GM12878 (cell line): ENCODE results near the gene SH2D6. TPM values are rescaled to one million over a fixed set of nuclear protein-coding genes. Genes with fewer than 3 reads are reported as not detected.
"Not testable (repeated sequence)": the region's sequence is repeated elsewhere in the genome, so short reads cannot be mapped to it uniquely, and the experiment has no call there.

Experiments
- ATAC-seq: fragments of 200-7000 bp; cut with Tn5 transposase; 3 replicates; pipeline ENCODE4 v1.9.1; 2020; ENCODE audit warnings: mild to moderate bottlenecking, moderate library complexity
- BruUV-seq: library from RNA; stranded (reverse); fragments of 400-500 nt; replicated peaks from 2 replicates; lab custom pipeline; 2021; lab: Mats Ljungman, UMichigan
- CTCF ChIA-PET: fragments of 300-600 bp; sonication (Branson Sonifier 250); formaldehyde crosslinking; extraction: SDS; loops from one replicate; lab custom pipeline; 2021; ENCODE audit warnings: inconsistent platforms; lab: Yijun Ruan, JAX
- POLR2A ChIA-PET: fragments of 350-600 bp; formaldehyde crosslinking; extraction: SDS; loops from one replicate; lab custom pipeline; 2021; ENCODE audit warnings: inconsistent platforms; lab: Charles Lee
- RAD21 ChIA-PET: fragments of 300-600 bp; sonication (Branson Sonifier 250); formaldehyde crosslinking; loops from one replicate; lab custom pipeline; 2023; ENCODE audit warnings: antibody characterized with exemption; ENCODE audit not compliant: unreplicated experiment; lab: Charles Lee
- SMC1A ChIA-PET: fragments of 300-600 bp; sonication (Branson Sonifier 250); formaldehyde crosslinking; loops from one replicate; lab custom pipeline; 2023; ENCODE audit not compliant: unreplicated experiment, uncharacterized antibody; lab: Charles Lee
- DNase-seq: peaks from one replicate; pipeline ENCODE4 v3.0.0-alpha.2; 2011; ENCODE audit warnings: low read depth, low spot score
- FAIRE-seq: peaks from 3 replicates; lab custom pipeline; 2011; peaks lifted over from hg19 to GRCh38; lab: Jason Lieb, UNC
- H2AFZ ChIP-seq: 2 replicates; pipeline ENCODE4 v1.6.0; 2011; ENCODE audit warnings: low read depth, low read length, control low read depth; ENCODE audit not compliant: control insufficient read depth
- H3K27ac ChIP-seq: 2 replicates; pipeline ENCODE4 v1.5.1; 2011; ENCODE audit warnings: control low read depth; ENCODE audit not compliant: control insufficient read depth, insufficient read depth
- H3K27me3 ChIP-seq, 2 experiments: replicated peaks in 1 of 2; 2 replicates each; pipeline versions ENCODE4 v1.6.0 to v1.6.1; 2011; ENCODE audit warnings: low read length in 1 of 2; ENCODE audit not compliant: control insufficient read depth in 2 of 2, insufficient read depth in 2 of 2
- H3K36me3 ChIP-seq, 2 experiments: 2 replicates each; pipeline ENCODE4 v1.5.1; 2011; ENCODE audit warnings: low read length in 1 of 2; ENCODE audit not compliant: control insufficient read depth in 2 of 2, insufficient read depth in 2 of 2
- H3K4me1 ChIP-seq: 2 replicates; pipeline ENCODE4 v1.6.1; 2011; ENCODE audit warnings: mild to moderate bottlenecking, low read length, moderate library complexity, mixed read lengths; ENCODE audit not compliant: control insufficient read depth, insufficient read depth
- H3K4me2 ChIP-seq: 2 replicates; pipeline ENCODE4 v1.6.0; 2011; ENCODE audit warnings: control low read depth; ENCODE audit not compliant: control insufficient read depth, insufficient read depth
- H3K4me3 ChIP-seq: fragments of 200-600 bp; sonication (generic); 2 replicates; pipeline ENCODE4 v1.5.1; 2016
- H3K79me2 ChIP-seq: 2 replicates; pipeline ENCODE4 v1.6.0; 2011; ENCODE audit warnings: low read length; ENCODE audit not compliant: control insufficient read depth, insufficient read depth
- H3K9ac ChIP-seq: 2 replicates; pipeline ENCODE4 v1.8.0; 2011; ENCODE audit warnings: low read length, control low read depth, mixed read lengths; ENCODE audit not compliant: control insufficient read depth, insufficient read depth
- H3K9me3 ChIP-seq: replicated peaks from 3 replicates; pipeline ENCODE4 v1.5.1; 2011; ENCODE audit warnings: mild to moderate bottlenecking, low read length; ENCODE audit not compliant: control insufficient read depth, insufficient read depth
- H4K20me1 ChIP-seq: 2 replicates; pipeline ENCODE4 v1.6.0; 2011; ENCODE audit not compliant: control insufficient read depth, insufficient read depth
- BCL11A ChIP-seq: IDR thresholded peaks from 2 replicates; pipeline ENCODE4 v1.6.1; 2011; ENCODE audit warnings: low read depth, low read length
- CEBPB ChIP-seq, 2 experiments: fragments of 150-350 bp in 1 of 2; IDR thresholded peaks; 2 replicates each; pipeline ENCODE4 v1.6.1; 2012 to 2014; ENCODE audit warnings: low read depth in 2 of 2, low read length in 2 of 2, borderline replicate concordance in 1 of 2, inconsistent platforms in 1 of 2
- NFIC ChIP-seq: IDR thresholded peaks from 2 replicates; pipeline ENCODE4 v1.6.1; 2012; ENCODE audit warnings: low read depth, mild to moderate bottlenecking, inconsistent platforms, low read length, moderate library complexity
- PBX3 ChIP-seq: IDR thresholded peaks from 2 replicates; pipeline ENCODE4 v1.6.1; 2011; ENCODE audit warnings: mild to moderate bottlenecking, low read depth, low read length, moderate library complexity; ENCODE audit not compliant: insufficient replicate concordance
- POU2F2 ChIP-seq: IDR thresholded peaks from 3 replicates; pipeline ENCODE4 v1.6.1; 2011; ENCODE audit warnings: low read depth, mild to moderate bottlenecking, low read length, borderline replicate concordance
- WGBS: methylation state at CpG from one replicate; pipeline ENCODE4 v1.1.6; 2016; ENCODE audit warnings: low lambda C conversion rate; ENCODE audit not compliant: insufficient replicate concordance, insufficient coverage; ENCODE audit errors: missing lambda C conversion rate; 5-methylcytosine and 5-hydroxymethylcytosine counted together
- in situ Hi-C: fragments of 300-500 bp; cut with MboI; formaldehyde crosslinking; loops from 9 replicates; pipeline ENCODE4 v1.14.3; 2018; ENCODE audit warnings: mixed read lengths
- intact Hi-C: fragments of 100-400 bp; cut with micrococcal nuclease; formaldehyde crosslinking; loops from one replicate; pipeline ENCODE4 v1.14.2; 2022; ENCODE audit not compliant: unreplicated experiment
- polyA plus RNA-seq, 11 experiments: library from polyadenylated mRNA; depleted of rRNA in 4 of 11; unstranded in 6 of 11; stranded (reverse) in 5 of 11; fragments of >200 nt; fragmentation: Nextera tagmentation in 4 of 11; fragmentation: Illumina TruSeq in 1 of 11; extraction: Ambion mirVana in 4 of 11; extraction: Trizol in 1 of 11; gene quantifications; 1 replicate in 1 of 11; 2 replicates in 10 of 11; pipeline versions ENCODE4 v1.2.1 to v1.2.3, GENCODE V29; 2011 to 2016; ENCODE audit warnings: inconsistent platforms in 2 of 11, missing spikeins in 2 of 11, low read depth in 1 of 11
- total RNA-seq, 4 experiments: library from RNA; depleted of rRNA in 3 of 4; stranded (reverse); fragments of >200 nt in 3 of 4; fragmentation: Illumina TruSeq in 1 of 4; extraction: Trizol in 1 of 4; gene quantifications; 2 replicates each; pipeline versions ENCODE4 v1.2.1 to v1.2.3, GENCODE V29; 2013 to 2021
- TF ChIP-seq, protein P1 (sequence below): fragments of 450-650 bp; IDR thresholded peaks from 2 replicates; pipeline ENCODE4 v1.6.1; 2016; ENCODE audit warnings: mild to moderate bottlenecking
- TF ChIP-seq, protein P2 (sequence below): fragments of 450-650 bp; formaldehyde crosslinking; IDR thresholded peaks from 2 replicates; pipeline ENCODE4 v1.5.0; 2022; ENCODE audit warnings: mild to moderate bottlenecking, missing genetic modification characterization

SH2D6 gene
- total and polyA plus RNA-seq, 10 of the 15 experiments (the other 5 are each of a cell fraction or from before 2014, with no cell fraction given) = 0.23 to 0.59 (median 0.34) TPM; not detected in 6

DNA sequence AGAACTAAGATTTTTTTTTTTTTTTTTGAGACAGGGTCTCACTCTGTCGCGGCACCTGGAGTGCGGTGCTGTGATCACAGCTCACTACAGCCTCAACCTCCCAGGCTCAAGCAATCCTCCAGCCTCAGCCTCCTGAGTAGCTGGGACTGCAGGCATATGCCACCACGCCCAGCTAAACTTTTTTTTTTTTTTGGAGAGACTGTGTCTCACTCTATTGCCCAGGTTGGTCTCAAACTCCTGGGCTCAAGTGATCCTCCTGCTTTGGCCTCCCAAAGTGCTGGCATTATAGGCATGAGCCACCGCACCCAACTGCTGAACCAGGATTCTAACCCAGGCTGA is 4.1 kb upstream of the SH2D6 start:
- 100% methylated on average over 4 of the region's 5 CpGs for WGBS
- ChIA-PET POLR2A (interaction anchor here (0.6 to 1.0 kb wide), 4 partner anchors 22 to 60 kb away, joined by 3 to 4 read pairs (median 3); partner anchors contain the start of genes ELMOD3 and RETSAT), RAD21 (interaction anchor here (2.2 kb wide), 1 partner anchor 22 kb away, joined by 10 read pairs; no protein-coding TSS in a partner anchor), SMC1A (interaction anchor here (0.9 to 1.2 kb wide), 2 partner anchors 57 to 223 kb away, joined by 3 read pairs; no protein-coding TSS in a partner anchor), CTCF (interaction anchor here (1.1 to 3.6 kb wide), 3 partner anchors 22 to 137 kb away, joined by 5 to 12 read pairs (median 5); no protein-coding TSS in a partner anchor)
- H3K36me3 ChIP-seq, H4K20me1 ChIP-seq, H3K79me2 ChIP-seq, BruUV-seq, H3K9ac ChIP-seq, in situ Hi-C loops, H3K27me3 ChIP-seq, H3K4me3 ChIP-seq, intact Hi-C loops, DNase-seq, H3K27ac ChIP-seq, FAIRE-seq, ATAC-seq, H3K9me3 ChIP-seq: not testable (repeated sequence)
- H3K4me1 ChIP-seq = peaks cover 20% of the 10 kb centered on the region
- peak overlapping the region; percentile 75 for H3K4me2 ChIP-seq
- H2AFZ ChIP-seq = 0 out of 2 replicates have a peak overlapping the region, but pooled peaks have one; percentile 53

DNA sequence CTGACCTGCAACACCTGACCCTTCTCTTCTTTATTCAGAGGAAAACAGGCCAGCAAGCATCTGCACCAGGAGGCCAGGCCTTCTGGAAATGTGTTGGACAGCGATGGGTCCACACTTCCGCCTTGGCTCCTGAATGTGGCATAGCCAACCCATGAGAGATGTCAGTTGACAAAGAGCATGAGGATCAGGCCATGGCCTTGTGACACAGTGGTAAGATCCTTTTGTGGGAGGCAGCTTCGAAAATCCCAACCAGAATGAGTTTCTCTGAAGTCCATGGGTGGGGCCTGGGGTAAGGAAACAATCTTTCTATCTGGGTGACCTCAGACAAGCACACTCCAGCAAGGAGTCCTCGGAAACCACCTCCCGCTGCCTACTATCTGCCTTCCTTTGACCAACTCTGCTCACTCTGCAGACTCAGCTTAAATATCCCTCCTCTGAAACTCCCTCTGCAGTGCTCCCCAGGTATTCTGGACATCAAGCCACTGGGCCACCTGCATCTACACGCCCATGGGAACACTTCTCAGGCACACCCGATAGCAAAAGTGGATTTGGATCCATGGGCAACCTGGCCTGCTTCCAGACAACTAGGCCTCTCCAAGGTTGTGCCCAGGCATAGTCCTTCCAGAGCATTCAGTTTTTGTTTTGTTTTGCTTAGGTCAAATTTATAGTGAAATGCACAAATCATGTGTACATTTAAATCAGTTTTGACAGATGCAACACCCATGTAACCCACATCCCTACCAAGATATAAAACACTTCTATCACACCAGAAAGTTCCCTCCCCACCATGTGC is 3.6 kb upstream of the SH2D6 start:
- Histone ChIP-seq H3K9me3 (no peaks in the 10 kb centered on the region), H2AFZ (no peak overlapping the region), H4K20me1 (no peaks in the 10 kb centered on the region), H3K4me2 (no peak overlapping the region), H3K4me3 (no peak overlapping the region), H3K27ac (no peak overlapping the region), H3K9ac (no peak overlapping the region), H3K79me2 (peaks cover 4% of the 10 kb centered on the region), H3K4me1 (peaks cover 17% of the 10 kb centered on the region), H3K36me3 (no peaks in the 10 kb centered on the region), H3K27me3 (no peaks in the 10 kb centered on the region)
- BruUV-seq = no TSS peak
- ATAC-seq (no peak), FAIRE-seq (no peak), DNase-seq (no peak)
- in situ Hi-C loops (no loop called here), intact Hi-C loops (no loop called here)
- WGBS = 80% methylated on average over 7 of the region's 7 CpGs
- RAD21 ChIA-PET = no interaction called here
- SMC1A ChIA-PET = interaction anchor here (0.9 to 1.2 kb wide), 2 partner anchors 58 to 223 kb away, joined by 3 read pairs; no protein-coding TSS in a partner anchor
- CTCF ChIA-PET = interaction anchor here (0.5 to 1.7 kb wide), 4 partner anchors 23 to 1330 kb away, joined by 3 to 5 read pairs (median 4); no protein-coding TSS in a partner anchor
- POLR2A ChIA-PET = interaction anchor here (0.6 to 2.0 kb wide), 3 partner anchors 23 to 122 kb away, joined by 3 to 5 read pairs (median 4); no protein-coding TSS in a partner anchor
- no peak for TF ChIP-seq PBX3
- no peak for TF ChIP-seq POU2F2
- no peak for TF ChIP-seq CEBPB (IDR thresholded peaks at IDR 0.05; ENCODE audit: borderline replicate concordance in 1 of 2, low read depth in 2 of 2, low read length in 2 of 2)
- no peak for TF ChIP-seq BCL11A
- TF ChIP-seq NFIC = no peak
- TF ChIP-seq, protein P1, sequence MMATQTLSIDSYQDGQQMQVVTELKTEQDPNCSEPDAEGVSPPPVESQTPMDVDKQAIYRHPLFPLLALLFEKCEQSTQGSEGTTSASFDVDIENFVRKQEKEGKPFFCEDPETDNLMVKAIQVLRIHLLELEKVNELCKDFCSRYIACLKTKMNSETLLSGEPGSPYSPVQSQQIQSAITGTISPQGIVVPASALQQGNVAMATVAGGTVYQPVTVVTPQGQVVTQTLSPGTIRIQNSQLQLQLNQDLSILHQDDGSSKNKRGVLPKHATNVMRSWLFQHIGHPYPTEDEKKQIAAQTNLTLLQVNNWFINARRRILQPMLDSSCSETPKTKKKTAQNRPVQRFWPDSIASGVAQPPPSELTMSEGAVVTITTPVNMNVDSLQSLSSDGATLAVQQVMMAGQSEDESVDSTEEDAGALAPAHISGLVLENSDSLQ = no peak
- TF ChIP-seq, protein P2, sequence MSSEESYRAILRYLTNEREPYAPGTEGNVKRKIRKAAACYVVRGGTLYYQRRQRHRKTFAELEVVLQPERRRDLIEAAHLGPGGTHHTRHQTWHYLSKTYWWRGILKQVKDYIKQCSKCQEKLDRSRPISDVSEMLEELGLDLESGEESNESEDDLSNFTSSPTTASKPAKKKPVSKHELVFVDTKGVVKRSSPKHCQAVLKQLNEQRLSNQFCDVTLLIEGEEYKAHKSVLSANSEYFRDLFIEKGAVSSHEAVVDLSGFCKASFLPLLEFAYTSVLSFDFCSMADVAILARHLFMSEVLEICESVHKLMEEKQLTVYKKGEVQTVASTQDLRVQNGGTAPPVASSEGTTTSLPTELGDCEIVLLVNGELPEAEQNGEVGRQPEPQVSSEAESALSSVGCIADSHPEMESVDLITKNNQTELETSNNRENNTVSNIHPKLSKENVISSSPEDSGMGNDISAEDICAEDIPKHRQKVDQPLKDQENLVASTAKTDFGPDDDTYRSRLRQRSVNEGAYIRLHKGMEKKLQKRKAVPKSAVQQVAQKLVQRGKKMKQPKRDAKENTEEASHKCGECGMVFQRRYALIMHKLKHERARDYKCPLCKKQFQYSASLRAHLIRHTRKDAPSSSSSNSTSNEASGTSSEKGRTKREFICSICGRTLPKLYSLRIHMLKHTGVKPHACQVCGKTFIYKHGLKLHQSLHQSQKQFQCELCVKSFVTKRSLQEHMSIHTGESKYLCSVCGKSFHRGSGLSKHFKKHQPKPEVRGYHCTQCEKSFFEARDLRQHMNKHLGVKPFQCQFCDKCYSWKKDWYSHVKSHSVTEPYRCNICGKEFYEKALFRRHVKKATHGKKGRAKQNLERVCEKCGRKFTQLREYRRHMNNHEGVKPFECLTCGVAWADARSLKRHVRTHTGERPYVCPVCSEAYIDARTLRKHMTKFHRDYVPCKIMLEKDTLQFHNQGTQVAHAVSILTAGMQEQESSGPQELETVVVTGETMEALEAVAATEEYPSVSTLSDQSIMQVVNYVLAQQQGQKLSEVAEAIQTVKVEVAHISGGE = no peak
